ENCODE data around the gene SDHA.

Gene SDHA

GRCh38 chr5:181566-181965 is 36.6 kb upstream of the SDHA start:
- DNase-seq (ENCODE audit: low read depth, low spot score), result no peak
- no peak overlapping the region for H3K9ac ChIP-seq (ENCODE audit: insufficient read length)
- no peak overlapping the region for H3K4me3 ChIP-seq
- no peak overlapping the region for H3K27ac ChIP-seq
- TF ChIP-seq POLR2AphosphoS5 (IDR thresholded peaks at IDR 0.05; ENCODE audit: borderline replicate concordance, low read depth, low read length) (no peak), FOXP2 (optimal IDR thresholded peaks at IDR 0.05; ENCODE audit: control extremely low read depth, extremely low read length, insufficient read depth) (no peak), EZH2 (IDR thresholded peaks at IDR 0.05) (no peak)
- H3K9me3 ChIP-seq (ENCODE audit: low read depth, low read length), result no peaks in the 10 kb centered on the region
- H3K36me3 ChIP-seq (ENCODE audit: insufficient read depth, low read length), result no peaks in the 10 kb centered on the region

GRCh38 chr5:182126-182525 is 36.0 kb upstream of the SDHA start:
- Histone ChIP-seq H3K9ac (ENCODE audit: insufficient read length) (no peak overlapping the region), H3K27ac (no peak overlapping the region), H3K9me3 (ENCODE audit: low read depth, low read length) (no peaks in the 10 kb centered on the region), H3K4me3 (no peak overlapping the region), H3K36me3 (ENCODE audit: insufficient read depth, low read length) (no peaks in the 10 kb centered on the region)
- no peak for DNase-seq (ENCODE audit: low read depth, low spot score)
- TF ChIP-seq POLR2AphosphoS5 (IDR thresholded peaks at IDR 0.05; ENCODE audit: borderline replicate concordance, low read depth, low read length), result no peak
- no peak for TF ChIP-seq FOXP2 (optimal IDR thresholded peaks at IDR 0.05; ENCODE audit: control extremely low read depth, extremely low read length, insufficient read depth)
- TF ChIP-seq EZH2 (IDR thresholded peaks at IDR 0.05), result no peak

DNA sequence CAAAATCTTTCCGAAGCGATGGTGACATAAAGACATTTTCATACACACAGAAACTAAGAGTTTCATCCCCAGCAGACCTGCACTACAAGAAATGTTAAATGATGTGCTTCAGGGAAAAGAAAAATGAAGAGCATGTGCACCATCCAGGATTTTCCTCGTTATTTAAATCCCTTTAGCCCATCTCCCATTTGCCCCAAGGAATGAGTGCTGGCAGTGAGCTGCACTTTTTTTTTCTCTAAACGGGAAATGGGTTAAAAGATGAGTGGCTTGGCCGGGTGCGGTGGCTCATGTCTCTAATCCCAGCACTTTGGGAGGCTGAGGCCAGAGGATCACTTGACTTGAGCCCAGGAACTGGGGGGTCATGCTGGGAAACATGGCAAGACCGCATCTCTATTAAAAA is 33.6 kb upstream of the SDHA start:
- no peak overlapping the region for H3K4me3 ChIP-seq
- no peaks in the 10 kb centered on the region for H3K9me3 ChIP-seq (ENCODE audit: low read depth, low read length)
- TF ChIP-seq FOXP2 (optimal IDR thresholded peaks at IDR 0.05; ENCODE audit: control extremely low read depth, extremely low read length, insufficient read depth) (no peak), POLR2AphosphoS5 (IDR thresholded peaks at IDR 0.05; ENCODE audit: borderline replicate concordance, low read depth, low read length) (no peak), EZH2 (IDR thresholded peaks at IDR 0.05) (no peak)
- no peaks in the 10 kb centered on the region for H3K36me3 ChIP-seq (ENCODE audit: insufficient read depth, low read length)
- no peak overlapping the region for H3K9ac ChIP-seq (ENCODE audit: insufficient read length)
- DNase-seq (ENCODE audit: low read depth, low spot score), result no peak
- H3K27ac ChIP-seq, result no peak overlapping the region

- Histone ChIP-seq H3K4me3 (no peak overlapping the region), H3K9me3 (ENCODE audit: low read depth, low read length) (no peaks in the 10 kb centered on the region), H3K27ac (no peak overlapping the region), H3K36me3 (ENCODE audit: insufficient read depth, low read length) (no peaks in the 10 kb centered on the region), H3K9ac (ENCODE audit: insufficient read length) (no peak overlapping the region)
- TF ChIP-seq FOXP2 (optimal IDR thresholded peaks at IDR 0.05; ENCODE audit: control extremely low read depth, extremely low read length, insufficient read depth) (no peak), POLR2AphosphoS5 (IDR thresholded peaks at IDR 0.05; ENCODE audit: borderline replicate concordance, low read depth, low read length) (no peak), EZH2 (IDR thresholded peaks at IDR 0.05) (no peak)
- no peak for DNase-seq (ENCODE audit: low read depth, low spot score)
Measured at GRCh38 chr5:185095-186070, 32.7 kb upstream of the SDHA start.

GRCh38 chr5:186091-187041 is 31.8 kb upstream of the SDHA start:
- Histone ChIP-seq H3K4me3 (no peak overlapping the region), H3K9ac (ENCODE audit: insufficient read length) (no peak overlapping the region), H3K27ac (no peak overlapping the region), H3K9me3 (ENCODE audit: low read depth, low read length) (no peaks in the 10 kb centered on the region), H3K36me3 (ENCODE audit: insufficient read depth, low read length) (no peaks in the 10 kb centered on the region)
- no peak for DNase-seq (ENCODE audit: low read depth, low spot score)
- TF ChIP-seq FOXP2 (optimal IDR thresholded peaks at IDR 0.05; ENCODE audit: control extremely low read depth, extremely low read length, insufficient read depth) (no peak), POLR2AphosphoS5 (IDR thresholded peaks at IDR 0.05; ENCODE audit: borderline replicate concordance, low read depth, low read length) (no peak), EZH2 (IDR thresholded peaks at IDR 0.05) (no peak)

- TF ChIP-seq FOXP2 (optimal IDR thresholded peaks at IDR 0.05; ENCODE audit: control extremely low read depth, extremely low read length, insufficient read depth) (no peak), EZH2 (IDR thresholded peaks at IDR 0.05) (no peak), POLR2AphosphoS5 (IDR thresholded peaks at IDR 0.05; ENCODE audit: borderline replicate concordance, low read depth, low read length) (no peak)
- Histone ChIP-seq H3K27ac (no peak overlapping the region), H3K9ac (ENCODE audit: insufficient read length) (no peak overlapping the region), H3K36me3 (ENCODE audit: insufficient read depth, low read length) (no peaks in the 10 kb centered on the region), H3K4me3 (no peak overlapping the region), H3K9me3 (ENCODE audit: low read depth, low read length) (no peaks in the 10 kb centered on the region)
- no peak for DNase-seq (ENCODE audit: low read depth, low spot score)
Measured at GRCh38 chr5:187042-187431, 31.1 kb upstream of the SDHA start.

DNA sequence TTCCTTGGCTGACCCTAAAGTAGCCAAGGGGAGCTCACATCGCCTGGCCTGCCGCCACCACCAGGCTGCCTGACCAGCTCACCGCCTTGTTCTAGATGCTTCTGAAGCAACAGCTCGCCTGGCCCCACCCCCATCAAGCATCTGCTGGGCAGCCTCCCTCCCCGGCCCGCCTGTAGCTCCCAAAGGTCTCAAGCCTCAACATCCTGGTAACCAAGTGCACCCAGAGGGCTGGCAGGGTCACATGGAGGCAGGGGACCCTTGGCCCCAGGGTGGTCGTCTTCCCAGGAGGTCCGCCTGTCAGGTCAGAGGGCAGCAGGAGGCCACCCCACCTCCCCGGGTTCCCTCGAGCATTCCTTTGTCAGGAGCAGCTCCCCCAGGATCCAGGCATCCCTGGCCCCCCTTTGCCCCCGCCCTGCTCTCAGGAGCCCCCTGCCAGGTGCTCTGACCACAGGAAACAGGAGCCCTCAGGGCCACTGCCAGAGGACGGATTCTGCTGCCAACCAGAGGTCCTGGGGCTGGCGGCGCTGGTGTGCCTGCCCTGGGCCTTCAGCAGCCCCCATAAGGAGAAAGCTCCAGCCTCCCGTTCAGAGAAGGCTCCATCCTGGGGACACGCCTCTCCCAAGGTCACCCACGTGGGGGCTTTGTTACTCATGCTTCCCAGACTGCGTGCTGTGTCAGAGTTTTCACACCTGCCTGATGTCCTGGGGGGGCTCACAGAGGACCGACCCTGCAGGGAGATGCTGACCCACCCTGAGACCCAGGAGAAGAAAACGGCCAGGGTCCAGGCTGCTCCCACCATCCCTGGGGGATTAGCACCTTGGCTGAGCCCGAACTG is 30.3 kb upstream of the SDHA start:
- no peak for DNase-seq (ENCODE audit: low read depth, low spot score)
- TF ChIP-seq POLR2AphosphoS5 (IDR thresholded peaks at IDR 0.05; ENCODE audit: borderline replicate concordance, low read depth, low read length) (no peak), EZH2 (IDR thresholded peaks at IDR 0.05) (no peak), FOXP2 (optimal IDR thresholded peaks at IDR 0.05; ENCODE audit: control extremely low read depth, extremely low read length, insufficient read depth) (no peak)
- no peaks in the 10 kb centered on the region for H3K36me3 ChIP-seq (ENCODE audit: insufficient read depth, low read length)
- H3K9me3 ChIP-seq (ENCODE audit: low read depth, low read length), result no peaks in the 10 kb centered on the region
- no peak overlapping the region for H3K9ac ChIP-seq (ENCODE audit: insufficient read length)
- H3K4me3 ChIP-seq, result no peak overlapping the region; the same call in 1 of the 2 replicates
- H3K27ac ChIP-seq, result no peak overlapping the region

Data from SK-N-MC (cell line).